Measurements from ENCODE around the gene GTF2A2.

The GTF2A2 gene

GRCh38 chr15:59688423-59688781 is 31.1 kb upstream of the GTF2A2 start:
- Histone ChIP-seq H3K4me3 (peak overlapping the region; percentile 72 to 86), H3K36me3 (no peaks in the 10 kb centered on the region), H3K27me3 (no peaks in the 10 kb centered on the region), H3K4me1 (peaks cover 0 to 48% (median 20%) of the 10 kb centered on the region in 4 donors), H3K27ac (peak overlapping the region; percentile 91 to 96), H3K9me3 (no peaks in the 10 kb centered on the region)
- intact Hi-C loops (cut with DNase I; ENCODE audit: low total_unique reads), result no loop called here
- peak in 1 of 2 donors; percentile 68 for DNase-seq
- no peak for TF ChIP-seq CTCF (IDR thresholded peaks at IDR 0.05)

- Histone ChIP-seq H3K27ac (peak overlapping the region; percentile 91 to 96), H3K4me1 (peaks cover 0 to 48% (median 20%) of the 10 kb centered on the region in 4 donors)
- no peak for TF ChIP-seq CTCF (IDR thresholded peaks at IDR 0.05)
These were observed 30.5 kb upstream of the GTF2A2 start for GRCh38 chr15:59687836-59688235.

GRCh38 chr15:59686389-59686788 is 29.1 kb upstream of the GTF2A2 start:
- no peak for TF ChIP-seq CTCF (IDR thresholded peaks at IDR 0.05)
- no peaks in the 10 kb centered on the region for H3K27me3 ChIP-seq
- no peak for DNase-seq
- H3K9me3 ChIP-seq, result no peaks in the 10 kb centered on the region
- no peak overlapping the region for H3K4me3 ChIP-seq
- H3K36me3 ChIP-seq, result peaks cover 9 to 11% (median 10%) of the 10 kb centered on the region in 3 donors
- H3K27ac ChIP-seq, result no peak overlapping the region
- intact Hi-C loops (cut with DNase I; ENCODE audit: low total_unique reads), result no loop called here
- peaks cover 0 to 48% (median 20%) of the 10 kb centered on the region in 4 donors for H3K4me1 ChIP-seq

More at GRCh38 chr15:59687836-59688235, 30.5 kb upstream of the GTF2A2 start:
- peak overlapping the region; percentile 72 to 86 for H3K4me3 ChIP-seq
- intact Hi-C loops (cut with DNase I; ENCODE audit: low total_unique reads), result no loop called here
- DNase-seq, result no peak
- H3K9me3 ChIP-seq, result no peaks in the 10 kb centered on the region
- H3K27me3 ChIP-seq, result no peaks in the 10 kb centered on the region
- no peaks in the 10 kb centered on the region for H3K36me3 ChIP-seq

- no peak overlapping the region for H3K27ac ChIP-seq
These were observed 28.5 kb upstream of the GTF2A2 start for GRCh38 chr15:59685737-59686297.

GRCh38 chr15:59680870-59681269 is 23.6 kb upstream of the GTF2A2 start:
- Histone ChIP-seq H3K9me3 (no peaks in the 10 kb centered on the region), H3K27ac (no peak overlapping the region), H3K4me1 (peaks cover 0 to 20% (median 4%) of the 10 kb centered on the region in 4 donors), H3K27me3 (no peaks in the 10 kb centered on the region), H3K36me3 (peaks cover 58 to 64% (median 60%) of the 10 kb centered on the region in 3 donors), H3K4me3 (no peak overlapping the region)
- TF ChIP-seq CTCF (IDR thresholded peaks at IDR 0.05), result no peak
- intact Hi-C loops (cut with DNase I; ENCODE audit: low total_unique reads), result no loop called here
- DNase-seq, result no peak

More at GRCh38 chr15:59685737-59686297, 28.5 kb upstream of the GTF2A2 start:
- intact Hi-C loops (cut with DNase I; ENCODE audit: low total_unique reads), result no loop called here
- no peak for TF ChIP-seq CTCF (IDR thresholded peaks at IDR 0.05)
- Histone ChIP-seq H3K36me3 (peaks cover 14 to 17% (median 16%) of the 10 kb centered on the region in 3 donors), H3K27me3 (no peaks in the 10 kb centered on the region), H3K4me3 (no peak overlapping the region), H3K4me1 (peaks cover 0 to 48% (median 20%) of the 10 kb centered on the region in 4 donors), H3K9me3 (no peaks in the 10 kb centered on the region)
- DNase-seq, result no peak
